ENCODE measurements around the gene CDKN2C.
"Not testable (repeated sequence)": the region's sequence is repeated elsewhere in the genome, so short reads cannot be mapped to it uniquely, and the experiment has no call there.

Gene CDKN2C

GRCh38 chr1:50969611-50970508, at the start of gene CDKN2C:
Gene CDKN2C (plus strand): TSS chr1:50970245. CDS start chr1:50970369, 124 bp downstream.
- Mint-ChIP-seq H3K27me3 (peaks cover 15 to 20% of the 10 kb centered on the region in 2 donors), H3K9me3 (no peaks in the 10 kb centered on the region), H3K27ac (peak within 1 kb of the TSS; percentile 91), H3K4me1 (peaks cover 11 to 21% of the 10 kb centered on the region in 2 donors), H3K4me3 (peak within 1 kb of the TSS; percentile 83 to 93), H3K36me3 (no peaks in the 10 kb centered on the region)
- ATAC-seq (replicated peaks): peak; percentile 38 to 50
- DNase-seq: peak; percentile 27

- Mint-ChIP-seq H3K27me3 (no peaks in the 10 kb centered on the region), H3K4me1 (peaks cover 17 to 39% of the 10 kb centered on the region in 2 donors), H3K4me3 (no peak overlapping the region), H3K27ac (no peak overlapping the region), H3K36me3 (peaks cover 20 to 25% of the 10 kb centered on the region in 2 donors), H3K9me3 (peaks cover 10 to 11% of the 10 kb centered on the region in 2 donors)
- DNase-seq (no peak), ATAC-seq (replicated peaks) (no peak)
Measured at GRCh38 chr1:50920409-50920808, 49.6 kb upstream of the CDKN2C start.

GRCh38 chr1:50921029-50921428, 49.0 kb upstream of the CDKN2C start:
- Mint-ChIP-seq H3K27me3 (no peaks in the 10 kb centered on the region), H3K4me3 (no peak overlapping the region), H3K4me1 (peaks cover 17 to 41% of the 10 kb centered on the region in 2 donors), H3K36me3 (peaks cover 20 to 25% of the 10 kb centered on the region in 2 donors), H3K9me3 (peaks cover 10 to 11% of the 10 kb centered on the region in 2 donors), H3K27ac (no peak overlapping the region)
- ATAC-seq (replicated peaks) (no peak), DNase-seq (no peak)

- no peak overlapping the region for H3K4me3 Mint-ChIP-seq
- H3K27me3 Mint-ChIP-seq: no peaks in the 10 kb centered on the region
- H3K9me3 Mint-ChIP-seq: peaks cover 10 to 11% of the 10 kb centered on the region in 2 donors
- ATAC-seq (replicated peaks) (no peak), DNase-seq (no peak)
- H3K36me3 Mint-ChIP-seq: peaks cover 24 to 33% of the 10 kb centered on the region in 2 donors
- H3K4me1 Mint-ChIP-seq: peaks cover 4 to 22% of the 10 kb centered on the region in 2 donors
- H3K27ac Mint-ChIP-seq: no peak overlapping the region
Measured at GRCh38 chr1:50923564-50923963, 46.5 kb upstream of the CDKN2C start.

GRCh38 chr1:50929376-50929958, 40.6 kb upstream of the CDKN2C start:
- DNase-seq: no peak
- peaks cover 29 to 36% of the 10 kb centered on the region in 2 donors for H3K36me3 Mint-ChIP-seq
- H3K4me1 Mint-ChIP-seq: peaks cover 22 to 37% of the 10 kb centered on the region in 2 donors
- no peak overlapping the region for H3K4me3 Mint-ChIP-seq
- peaks cover 11 to 15% of the 10 kb centered on the region in 2 donors for H3K9me3 Mint-ChIP-seq
- no peak overlapping the region for H3K27ac Mint-ChIP-seq
- H3K27me3 Mint-ChIP-seq: no peaks in the 10 kb centered on the region
- no peak for ATAC-seq (replicated peaks)

GRCh38 chr1:50930193-50930592, 39.9 kb upstream of the CDKN2C start:
- DNase-seq (no peak), ATAC-seq (replicated peaks) (peak; percentile 54 to 59)
- peaks cover 24 to 35% of the 10 kb centered on the region in 2 donors for H3K4me1 Mint-ChIP-seq
- no peak overlapping the region for H3K4me3 Mint-ChIP-seq
- no peaks in the 10 kb centered on the region for H3K27me3 Mint-ChIP-seq
- H3K27ac Mint-ChIP-seq: no peak overlapping the region
- H3K9me3 Mint-ChIP-seq: peaks cover 11 to 15% of the 10 kb centered on the region in 2 donors
- peaks cover 28 to 39% of the 10 kb centered on the region in 2 donors for H3K36me3 Mint-ChIP-seq

- peak overlapping the region; percentile 75 for H3K27ac Mint-ChIP-seq
- no peaks in the 10 kb centered on the region for H3K27me3 Mint-ChIP-seq
- ATAC-seq (replicated peaks): no peak
- no peak overlapping the region for H3K4me3 Mint-ChIP-seq
- peaks cover 11 to 15% of the 10 kb centered on the region in 2 donors for H3K9me3 Mint-ChIP-seq
- H3K4me1 Mint-ChIP-seq: peaks cover 28 to 33% of the 10 kb centered on the region in 2 donors
- peak; percentile 13 for DNase-seq
- H3K36me3 Mint-ChIP-seq: peaks cover 28 to 39% of the 10 kb centered on the region in 2 donors
Measured at GRCh38 chr1:50930965-50931737, 38.9 kb upstream of the CDKN2C start.

- not testable (repeated sequence) for H3K27ac Mint-ChIP-seq; ATAC-seq (replicated peaks); H3K4me3 Mint-ChIP-seq; DNase-seq; H3K27me3 Mint-ChIP-seq
- Mint-ChIP-seq H3K4me1 (peaks cover 34 to 41% of the 10 kb centered on the region in 2 donors), H3K36me3 (peaks cover 25 to 35% of the 10 kb centered on the region in 2 donors), H3K9me3 (peaks cover 11 to 15% of the 10 kb centered on the region in 2 donors)
Measured at GRCh38 chr1:50932043-50932442, 38.0 kb upstream of the CDKN2C start.

- H3K36me3 Mint-ChIP-seq: peaks cover 23 to 31% of the 10 kb centered on the region in 2 donors
- not testable (repeated sequence) for ATAC-seq (replicated peaks); H3K27me3 Mint-ChIP-seq; H3K27ac Mint-ChIP-seq; DNase-seq; H3K4me3 Mint-ChIP-seq
- peaks cover 34 to 41% of the 10 kb centered on the region in 2 donors for H3K4me1 Mint-ChIP-seq
- H3K9me3 Mint-ChIP-seq: peaks cover 11 to 15% of the 10 kb centered on the region in 2 donors
Measured at GRCh38 chr1:50933770-50934169, 36.3 kb upstream of the CDKN2C start.

GRCh38 chr1:50934838-50935237, 35.2 kb upstream of the CDKN2C start:
- H3K27me3 Mint-ChIP-seq: no peaks in the 10 kb centered on the region
- H3K36me3 Mint-ChIP-seq: peaks cover 23 to 31% of the 10 kb centered on the region in 2 donors
- peaks cover 11 to 15% of the 10 kb centered on the region in 2 donors for H3K9me3 Mint-ChIP-seq
- peaks cover 32 to 41% of the 10 kb centered on the region in 2 donors for H3K4me1 Mint-ChIP-seq
- ATAC-seq (replicated peaks): no peak
- DNase-seq: no peak
- H3K4me3 Mint-ChIP-seq: no peak overlapping the region
- H3K27ac Mint-ChIP-seq: no peak overlapping the region

GRCh38 chr1:50935276-50935675, 34.8 kb upstream of the CDKN2C start:
- H3K4me3 Mint-ChIP-seq; H3K27ac Mint-ChIP-seq; H3K27me3 Mint-ChIP-seq; DNase-seq; ATAC-seq (replicated peaks): not testable (repeated sequence)
- Mint-ChIP-seq H3K9me3 (peaks cover 11 to 15% of the 10 kb centered on the region in 2 donors), H3K36me3 (peaks cover 23 to 31% of the 10 kb centered on the region in 2 donors), H3K4me1 (peaks cover 28 to 37% of the 10 kb centered on the region in 2 donors)

- Mint-ChIP-seq H3K27ac (no peak overlapping the region), H3K4me1 (peaks cover 24 to 27% of the 10 kb centered on the region in 2 donors)
Measured at GRCh38 chr1:50936321-50936720, 33.7 kb upstream of the CDKN2C start.

GRCh38 chr1:50940291-50940690, 29.8 kb upstream of the CDKN2C start:
- Mint-ChIP-seq H3K27ac (no peak overlapping the region), H3K27me3 (no peaks in the 10 kb centered on the region), H3K4me3 (no peak overlapping the region), H3K9me3 (no peaks in the 10 kb centered on the region), H3K36me3 (peaks cover 0 to 14% of the 10 kb centered on the region in 2 donors), H3K4me1 (peaks cover 16 to 25% of the 10 kb centered on the region in 2 donors)
- ATAC-seq (replicated peaks) (no peak), DNase-seq (no peak)

More at GRCh38 chr1:50936321-50936720, 33.7 kb upstream of the CDKN2C start:
- Mint-ChIP-seq H3K9me3 (peaks cover 9 to 12% of the 10 kb centered on the region in 2 donors), H3K36me3 (peaks cover 20 to 31% of the 10 kb centered on the region in 2 donors), H3K4me3 (no peak overlapping the region), H3K27me3 (no peaks in the 10 kb centered on the region)
- DNase-seq: no peak
- ATAC-seq (replicated peaks): no peak

- DNase-seq (no peak), ATAC-seq (replicated peaks) (no peak)
- peaks cover 8 to 29% of the 10 kb centered on the region in 2 donors for H3K4me1 Mint-ChIP-seq
- no peak overlapping the region for H3K27ac Mint-ChIP-seq
- H3K9me3 Mint-ChIP-seq: no peaks in the 10 kb centered on the region
- peaks cover 0 to 14% of the 10 kb centered on the region in 2 donors for H3K36me3 Mint-ChIP-seq
- H3K27me3 Mint-ChIP-seq: no peaks in the 10 kb centered on the region
- H3K4me3 Mint-ChIP-seq: no peak overlapping the region
Measured at GRCh38 chr1:50942334-50942733, 27.7 kb upstream of the CDKN2C start.
